Endothelial cell (in vitro differentiated cells): Measurements from ENCODE around the gene SHROOM1. TPM values are rescaled to one million over a fixed set of nuclear protein-coding genes. Genes with fewer than 3 reads are reported as not detected.

Experiments
- DNase-seq: peaks from one replicate; pipeline ENCODE4 v3.0.0; 2021; ENCODE audit warnings: low spot score
- H3K27ac Mint-ChIP-seq: one replicate; pipeline ENCODE4 v1.8.0; 2021; ENCODE audit warnings: mixed read lengths, inconsistent platforms; ENCODE audit not compliant: unreplicated experiment
- H3K27me3 Mint-ChIP-seq: one replicate; pipeline ENCODE4 v1.8.0; 2021; ENCODE audit warnings: mild to moderate bottlenecking, moderate library complexity, mixed read lengths, inconsistent platforms; ENCODE audit not compliant: unreplicated experiment
- H3K36me3 Mint-ChIP-seq: one replicate; pipeline ENCODE4 v1.8.0; 2021; ENCODE audit warnings: mild to moderate bottlenecking, low read depth, mixed read lengths, inconsistent platforms; ENCODE audit not compliant: unreplicated experiment
- H3K4me1 Mint-ChIP-seq: one replicate; pipeline ENCODE4 v1.8.0; 2021; ENCODE audit warnings: mild to moderate bottlenecking, mixed read lengths, inconsistent platforms; ENCODE audit not compliant: unreplicated experiment
- H3K4me3 Mint-ChIP-seq: one replicate; pipeline ENCODE4 v1.8.0; 2021; ENCODE audit warnings: mild to moderate bottlenecking, mixed read lengths, inconsistent platforms; ENCODE audit not compliant: unreplicated experiment
- H3K9me3 Mint-ChIP-seq: one replicate; pipeline ENCODE4 v1.8.0; 2021; ENCODE audit warnings: mixed read lengths, inconsistent platforms; ENCODE audit not compliant: unreplicated experiment
- total RNA-seq: library from RNA; stranded (reverse); fragmentation: NEBNext Ultra II Directional; extraction: Animal tissue kit (Norgen Biotek cat#: 25700); gene quantifications from one replicate; pipeline ENCODE4 v1.2.1, GENCODE V29; 2021; ENCODE audit not compliant: unreplicated experiment
- TF ChIP-seq, protein P1 (sequence below): fragments of 200-600 bp; sonication (generic); IDR thresholded peaks from one replicate; pipeline ENCODE4 v1.5.0; 2021; ENCODE audit warnings: antibody characterized with exemption; ENCODE audit not compliant: unreplicated experiment

SHROOM1 gene
- total RNA-seq, 1 donor from 2014 or later: 5.6 TPM

- Mint-ChIP-seq H3K4me3 (peak overlapping the region; percentile 51), H3K27me3 (peaks cover 19% of the 10 kb centered on the region), H3K4me1 (peaks cover 19% of the 10 kb centered on the region), H3K9me3 (no peaks in the 10 kb centered on the region), H3K27ac (no peak overlapping the region), H3K36me3 (peaks cover 5% of the 10 kb centered on the region)
- TF ChIP-seq, protein P1, sequence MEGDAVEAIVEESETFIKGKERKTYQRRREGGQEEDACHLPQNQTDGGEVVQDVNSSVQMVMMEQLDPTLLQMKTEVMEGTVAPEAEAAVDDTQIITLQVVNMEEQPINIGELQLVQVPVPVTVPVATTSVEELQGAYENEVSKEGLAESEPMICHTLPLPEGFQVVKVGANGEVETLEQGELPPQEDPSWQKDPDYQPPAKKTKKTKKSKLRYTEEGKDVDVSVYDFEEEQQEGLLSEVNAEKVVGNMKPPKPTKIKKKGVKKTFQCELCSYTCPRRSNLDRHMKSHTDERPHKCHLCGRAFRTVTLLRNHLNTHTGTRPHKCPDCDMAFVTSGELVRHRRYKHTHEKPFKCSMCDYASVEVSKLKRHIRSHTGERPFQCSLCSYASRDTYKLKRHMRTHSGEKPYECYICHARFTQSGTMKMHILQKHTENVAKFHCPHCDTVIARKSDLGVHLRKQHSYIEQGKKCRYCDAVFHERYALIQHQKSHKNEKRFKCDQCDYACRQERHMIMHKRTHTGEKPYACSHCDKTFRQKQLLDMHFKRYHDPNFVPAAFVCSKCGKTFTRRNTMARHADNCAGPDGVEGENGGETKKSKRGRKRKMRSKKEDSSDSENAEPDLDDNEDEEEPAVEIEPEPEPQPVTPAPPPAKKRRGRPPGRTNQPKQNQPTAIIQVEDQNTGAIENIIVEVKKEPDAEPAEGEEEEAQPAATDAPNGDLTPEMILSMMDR: no peak
- no peak for DNase-seq
Observed at GRCh38 chr5:132826424-132827082, 3.9 kb downstream of the SHROOM1 start.

- TF ChIP-seq, protein P1: no peak
- Mint-ChIP-seq H3K36me3 (peaks cover 5% of the 10 kb centered on the region), H3K27ac (no peak overlapping the region), H3K27me3 (peaks cover 17% of the 10 kb centered on the region), H3K4me3 (no peak overlapping the region), H3K9me3 (no peaks in the 10 kb centered on the region), H3K4me1 (peaks cover 13% of the 10 kb centered on the region)
- no peak for DNase-seq
Observed at GRCh38 chr5:132825834-132826391, 4.5 kb downstream of the SHROOM1 start.

DNA sequence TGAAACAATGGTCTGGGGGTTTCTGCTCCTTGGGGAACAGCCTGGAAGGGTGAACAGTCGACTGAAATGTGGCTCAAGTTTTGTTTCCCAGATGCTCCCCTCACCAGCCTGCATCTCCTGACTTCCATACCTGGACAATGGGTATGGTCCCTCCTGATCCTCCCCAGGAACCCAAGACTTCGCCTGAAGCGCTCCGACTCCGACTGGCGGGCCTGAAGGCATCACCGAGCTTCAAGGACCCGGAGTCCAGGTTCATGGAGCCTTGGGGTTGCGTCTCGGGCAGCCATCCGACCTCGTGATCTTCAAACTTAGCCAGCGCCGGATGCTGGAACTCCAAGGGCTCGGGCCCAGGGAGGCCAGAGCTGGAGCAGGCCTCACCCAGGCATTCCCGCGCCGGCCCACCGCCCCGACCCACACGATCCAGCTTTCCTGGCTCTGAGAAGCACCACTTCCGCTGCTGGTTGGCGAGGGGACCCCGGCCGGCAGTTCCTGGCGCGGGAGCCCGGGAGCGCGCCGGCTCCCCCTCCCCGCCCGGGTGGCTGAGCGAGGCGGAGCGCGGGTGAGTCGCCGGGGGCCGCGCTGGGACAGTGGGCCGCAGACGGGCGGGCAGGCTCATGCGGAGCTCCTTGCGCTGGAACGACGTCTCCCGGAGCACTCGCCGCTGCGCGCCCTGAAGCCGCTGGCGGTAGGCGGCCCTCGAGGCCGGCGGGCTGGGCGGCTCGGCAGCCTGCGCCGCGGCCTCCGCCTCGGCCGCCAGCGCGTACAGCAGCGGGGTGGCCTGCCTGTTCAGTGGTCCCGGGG lies 5.2 kb downstream of the SHROOM1 start:
- Mint-ChIP-seq H3K4me3 (no peak overlapping the region), H3K9me3 (no peaks in the 10 kb centered on the region), H3K36me3 (peaks cover 5% of the 10 kb centered on the region), H3K4me1 (peaks cover 13% of the 10 kb centered on the region), H3K27ac (no peak overlapping the region), H3K27me3 (peaks cover 17% of the 10 kb centered on the region)
- DNase-seq: no peak
- TF ChIP-seq, protein P1: no peak

DNA sequence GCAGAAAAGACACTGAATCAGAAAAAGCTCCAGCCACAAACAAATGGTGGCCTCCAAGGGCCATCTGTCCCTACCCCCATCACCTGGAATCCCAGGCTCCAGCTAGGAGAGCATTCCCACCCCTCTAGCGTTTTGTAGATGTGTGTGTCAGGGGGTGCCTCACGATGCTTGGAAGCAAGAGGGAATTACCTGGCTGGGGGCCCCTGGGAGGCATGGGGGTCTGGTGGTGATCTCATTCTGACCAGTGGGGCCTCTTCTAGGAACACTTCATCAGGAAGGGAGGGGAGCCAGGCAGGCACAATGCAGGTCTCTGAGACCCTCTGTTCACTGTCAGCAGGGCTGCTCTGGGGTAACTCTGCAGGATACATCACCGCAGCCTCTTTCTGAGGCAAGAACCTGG lies 6.0 kb downstream of the SHROOM1 start:
- Mint-ChIP-seq H3K27ac (no peak overlapping the region), H3K4me3 (no peak overlapping the region), H3K27me3 (peaks cover 13% of the 10 kb centered on the region), H3K9me3 (no peaks in the 10 kb centered on the region), H3K4me1 (peaks cover 13% of the 10 kb centered on the region), H3K36me3 (peaks cover 4% of the 10 kb centered on the region)
- no peak for DNase-seq
- TF ChIP-seq, protein P1: no peak
